GM23338 (cell line): ENCODE data around the gene CPNE6. TPM values are rescaled to one million over a fixed set of nuclear protein-coding genes. Genes with fewer than 3 reads are reported as not detected.

Source experiments
- CREB1 ChIP-seq: fragments of 250-450 bp; sonication (Bioruptor Pico); IDR thresholded peaks from 2 replicates; pipeline ENCODE4 v1.5.0; 2020; ENCODE audit warnings: low read depth, mild to moderate bottlenecking, moderate library complexity
- EZH2 ChIP-seq: fragments of 200-600 bp; sonication (generic); IDR thresholded peaks from one replicate; pipeline ENCODE4 v1.8.0; 2017; ENCODE audit warnings: antibody characterized with exemption, mild to moderate bottlenecking, low read depth; ENCODE audit not compliant: unreplicated experiment
- STAT1 ChIP-seq: IDR thresholded peaks from one replicate; pipeline ENCODE4 v1.6.1; 2016; ENCODE audit warnings: antibody characterized with exemption; ENCODE audit not compliant: unreplicated experiment
- ZNF462 ChIP-seq: fragments of 250-450 bp; sonication (Bioruptor Pico); IDR thresholded peaks from 2 replicates; pipeline ENCODE4 v1.5.0; 2020; ENCODE audit warnings: mild to moderate bottlenecking, moderate library complexity
- polyA plus RNA-seq: library from polyadenylated mRNA; unstranded; fragments of >200 nt; fragmentation: Nextera tagmentation; extraction: Ambion mirVana; gene quantifications from 2 replicates; pipeline ENCODE4 v1.2.1, GENCODE V29; 2016
- total RNA-seq: library from RNA; depleted of rRNA; stranded (reverse); fragments of >200 nt; shearing (Covaris generic); gene quantifications from 2 replicates; pipeline ENCODE4 v1.2.3, GENCODE V29; 2014
- TF ChIP-seq, protein P1 (sequence below), 2 experiments: fragments of 200-600 bp in 1 of 2; sonication (generic) in 1 of 2; conservative IDR thresholded peaks; 2 replicates each; pipeline versions ENCODE4 v1.5.1 to v1.6.1; 2016 to 2017; ENCODE audit warnings: antibody characterized with exemption in 2 of 2, low read depth in 2 of 2, mild to moderate bottlenecking in 2 of 2, moderate library complexity in 1 of 2

Gene CPNE6
- total and polyA plus RNA-seq, 2 experiments from 2014 or later, result 0.16 TPM; not detected in 1

GRCh38 chr14:24051176-24051788, 20.1 kb upstream of the CPNE6 start (continued):
- TF ChIP-seq, protein P1, sequence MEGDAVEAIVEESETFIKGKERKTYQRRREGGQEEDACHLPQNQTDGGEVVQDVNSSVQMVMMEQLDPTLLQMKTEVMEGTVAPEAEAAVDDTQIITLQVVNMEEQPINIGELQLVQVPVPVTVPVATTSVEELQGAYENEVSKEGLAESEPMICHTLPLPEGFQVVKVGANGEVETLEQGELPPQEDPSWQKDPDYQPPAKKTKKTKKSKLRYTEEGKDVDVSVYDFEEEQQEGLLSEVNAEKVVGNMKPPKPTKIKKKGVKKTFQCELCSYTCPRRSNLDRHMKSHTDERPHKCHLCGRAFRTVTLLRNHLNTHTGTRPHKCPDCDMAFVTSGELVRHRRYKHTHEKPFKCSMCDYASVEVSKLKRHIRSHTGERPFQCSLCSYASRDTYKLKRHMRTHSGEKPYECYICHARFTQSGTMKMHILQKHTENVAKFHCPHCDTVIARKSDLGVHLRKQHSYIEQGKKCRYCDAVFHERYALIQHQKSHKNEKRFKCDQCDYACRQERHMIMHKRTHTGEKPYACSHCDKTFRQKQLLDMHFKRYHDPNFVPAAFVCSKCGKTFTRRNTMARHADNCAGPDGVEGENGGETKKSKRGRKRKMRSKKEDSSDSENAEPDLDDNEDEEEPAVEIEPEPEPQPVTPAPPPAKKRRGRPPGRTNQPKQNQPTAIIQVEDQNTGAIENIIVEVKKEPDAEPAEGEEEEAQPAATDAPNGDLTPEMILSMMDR (conservative IDR thresholded peaks at IDR 0.05; ENCODE audit: low read depth in 2 of 2), result no peak
- TF ChIP-seq EZH2 (no peak), ZNF462 (CRISPR knock-in tag) (no peak), CREB1 (CRISPR knock-in tag) (no peak), STAT1 (no peak)
